Activated effector memory CD4-positive, alpha-beta T cell treated with Interleukin-2 at 50 U/mL for 16 hours (primary cell): ENCODE results near the gene PGPEP1.

Experiments used
- DNase-seq: peaks from one replicate; pipeline ENCODE4 v3.0.0-alpha.2; 2020

PGPEP1 gene, protein sequence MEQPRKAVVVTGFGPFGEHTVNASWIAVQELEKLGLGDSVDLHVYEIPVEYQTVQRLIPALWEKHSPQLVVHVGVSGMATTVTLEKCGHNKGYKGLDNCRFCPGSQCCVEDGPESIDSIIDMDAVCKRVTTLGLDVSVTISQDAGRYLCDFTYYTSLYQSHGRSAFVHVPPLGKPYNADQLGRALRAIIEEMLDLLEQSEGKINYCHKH

GRCh38 chr19:18340190-18340989, at the start of gene PGPEP1:
TSS of gene PGPEP1 (plus strand) at chr19:18340598. CDS start at chr19:18340682, 84 bp downstream.
- peak; percentile 49 for DNase-seq

GRCh38 chr19:18291019-18291524, 49.3 kb upstream of the PGPEP1 start:
- no peak for DNase-seq

DNA sequence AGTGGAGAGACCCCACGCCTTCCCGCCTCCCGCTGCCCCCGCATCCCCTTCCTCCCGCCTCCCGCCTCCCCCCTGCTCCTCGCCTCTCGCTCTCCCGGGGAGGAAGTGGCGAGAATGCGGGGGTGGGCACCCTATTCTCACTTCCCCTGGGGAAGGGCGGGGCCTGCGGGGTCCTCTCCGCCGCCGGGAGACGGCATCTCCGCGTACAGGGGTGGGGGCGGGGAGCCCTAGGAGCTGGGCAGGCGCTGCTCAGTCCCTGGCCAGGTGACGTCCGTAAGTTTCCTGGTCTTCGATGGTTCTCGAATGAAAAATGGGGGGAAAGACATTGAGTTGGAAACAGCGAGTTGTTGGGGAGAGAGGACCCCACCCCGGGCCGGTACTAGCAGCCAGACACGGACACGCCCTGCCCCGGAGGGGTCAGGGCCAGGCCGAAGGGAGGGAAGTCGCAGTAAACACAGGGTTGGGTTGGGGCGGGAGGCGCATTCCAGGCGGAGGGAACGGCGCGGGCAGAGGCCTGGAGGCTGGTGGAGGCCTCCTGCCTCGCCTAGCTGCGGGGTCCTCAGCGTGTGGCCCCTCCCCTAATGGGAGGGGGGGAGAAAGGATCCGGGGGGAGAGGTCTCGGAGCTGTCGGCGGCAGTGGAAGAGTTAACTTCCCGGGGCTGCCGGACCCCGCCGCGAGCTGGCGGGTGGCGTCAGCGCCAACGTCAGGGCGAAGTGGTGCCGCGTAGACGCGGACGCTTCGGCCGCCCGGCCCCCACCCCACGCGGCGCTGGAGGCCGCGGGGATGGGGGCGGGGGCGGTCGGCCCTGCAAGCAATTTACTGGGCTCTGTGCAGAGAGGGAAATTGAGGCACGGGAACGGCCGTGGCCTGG, 48.6 kb upstream of the PGPEP1 start:
- peak; percentile 65 for DNase-seq

DNA sequence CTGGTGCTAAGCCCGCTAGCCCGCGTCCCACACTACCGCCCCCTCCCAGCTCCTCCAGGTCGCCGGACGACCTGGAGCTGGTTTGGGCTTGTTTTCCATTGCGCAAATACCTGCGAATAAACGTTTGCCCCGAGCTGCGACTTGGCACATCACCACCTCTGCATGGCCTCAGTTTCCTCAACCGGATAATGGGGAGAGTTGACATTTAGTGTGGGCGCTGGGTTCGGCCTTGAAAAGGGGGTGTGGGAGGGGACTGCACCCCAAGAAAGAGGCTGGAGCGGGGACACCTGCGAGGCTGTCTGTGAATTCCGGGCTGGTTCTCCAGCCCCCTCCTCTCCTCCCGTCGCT, 48.0 kb upstream of the PGPEP1 start:
- DNase-seq, result no peak

- no peak for DNase-seq
These were observed 47.4 kb upstream of the PGPEP1 start for GRCh38 chr19:18292810-18293641.

- DNase-seq, result no peak
These were observed 46.5 kb upstream of the PGPEP1 start for GRCh38 chr19:18293642-18294466.

- DNase-seq, result peak; percentile 82
These were observed 45.9 kb upstream of the PGPEP1 start for GRCh38 chr19:18294467-18294864.

DNA sequence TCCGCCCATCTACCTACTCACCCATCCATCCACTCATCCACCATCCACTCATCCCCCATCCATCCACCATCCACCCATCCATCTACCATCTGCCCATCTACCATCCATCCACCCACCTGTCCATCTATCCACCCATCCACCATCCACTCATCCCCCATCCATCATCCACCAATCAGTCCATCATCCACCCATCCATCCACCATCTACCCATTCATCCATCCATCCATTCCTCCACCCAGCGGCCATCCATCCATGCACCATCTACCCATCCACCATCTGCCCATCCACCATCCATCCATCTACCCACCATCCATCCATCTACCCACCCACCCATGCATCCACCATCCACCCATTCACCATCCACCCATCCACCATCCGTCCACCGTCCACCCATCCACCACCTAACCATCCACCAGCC, 45.4 kb upstream of the PGPEP1 start:
- DNase-seq, result no peak

DNA sequence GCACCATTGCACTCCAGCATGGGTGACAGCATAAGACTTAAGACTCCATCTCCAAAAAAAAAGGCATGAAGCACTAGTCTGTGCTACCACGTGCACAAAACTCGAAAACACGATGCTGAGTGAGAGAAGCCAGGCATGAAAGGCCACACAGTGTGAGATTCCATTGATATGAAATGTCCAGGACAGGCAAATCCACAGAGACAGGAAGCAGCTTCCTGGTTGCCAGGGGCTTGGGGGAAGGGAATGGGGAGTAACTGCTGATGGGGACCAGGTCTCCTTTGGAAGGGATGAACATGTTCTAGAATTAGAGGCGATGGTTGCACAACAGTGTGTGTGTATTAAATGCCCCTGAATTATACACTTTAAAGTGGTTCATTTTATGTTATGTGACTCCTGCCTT, 43.1 kb upstream of the PGPEP1 start:
- DNase-seq, result no peak

DNA sequence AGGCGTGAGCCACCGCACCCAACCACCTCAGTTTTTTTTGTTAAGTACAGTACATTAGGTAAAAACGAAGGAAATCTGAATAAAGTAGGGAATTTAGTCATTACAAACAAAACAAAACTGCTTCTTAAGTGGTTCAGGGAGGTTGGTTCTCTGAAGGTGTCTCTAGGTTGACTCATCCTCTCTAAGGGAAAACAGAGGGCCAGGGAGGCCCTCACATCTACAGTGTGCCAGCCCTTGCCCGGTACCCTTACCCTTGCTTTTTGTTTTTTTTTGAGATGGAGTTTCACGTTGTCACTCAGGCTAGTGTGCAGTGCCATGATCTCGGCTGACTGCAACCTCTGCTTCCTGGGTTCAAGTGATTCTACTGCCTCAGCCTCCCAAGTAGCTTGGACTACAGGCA, 41.8 kb upstream of the PGPEP1 start:
- no peak for DNase-seq

DNA sequence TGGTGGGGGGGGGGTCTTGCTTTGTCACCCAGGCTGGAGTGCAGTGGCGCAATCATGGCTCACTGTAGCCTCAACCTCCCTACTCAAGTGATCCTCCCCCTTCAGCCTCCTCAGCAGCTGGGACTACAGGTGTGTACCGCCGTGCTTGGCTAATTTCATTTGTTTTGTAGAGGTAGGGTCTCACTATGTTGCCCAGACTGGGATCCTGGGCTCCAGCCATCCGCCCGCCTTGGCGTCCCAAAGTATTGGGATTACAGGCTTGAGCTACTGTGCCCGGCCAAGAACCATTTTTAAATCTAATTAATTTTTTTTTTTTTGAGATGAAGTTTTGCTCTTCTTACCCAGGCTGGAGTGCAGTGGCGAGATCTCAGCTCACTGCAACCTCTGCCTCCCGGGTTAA, 40.7 kb upstream of the PGPEP1 start:
- no peak for DNase-seq

GRCh38 chr19:18300930-18301717, 39.3 kb upstream of the PGPEP1 start:
- no peak for DNase-seq

GRCh38 chr19:18301718-18302111, 38.7 kb upstream of the PGPEP1 start:
- no peak for DNase-seq

DNA sequence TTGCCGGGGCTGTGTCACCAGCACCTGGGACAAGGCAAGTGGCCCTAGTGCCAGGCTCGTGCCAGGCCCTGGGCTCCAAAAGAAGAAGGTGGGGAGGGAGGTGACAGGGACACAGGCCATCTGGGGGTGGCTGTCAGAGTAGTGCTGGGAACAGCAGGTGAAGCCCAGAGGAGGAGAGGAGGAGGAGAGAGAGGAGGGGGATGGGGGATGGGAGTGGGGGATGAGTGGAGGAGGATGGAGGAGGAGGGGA, 36.3 kb upstream of the PGPEP1 start:
- no peak for DNase-seq

GRCh38 chr19:18304458-18305310, 35.7 kb upstream of the PGPEP1 start:
- peak; percentile 75 for DNase-seq

GRCh38 chr19:18306209-18306887, 34.0 kb upstream of the PGPEP1 start:
- DNase-seq, result no peak

- peak; percentile 27 for DNase-seq
These were observed 33.5 kb upstream of the PGPEP1 start for GRCh38 chr19:18306888-18307260.

- no peak for DNase-seq
These were observed 33.1 kb upstream of the PGPEP1 start for GRCh38 chr19:18307271-18307681.
